ENCODE measurements around the gene GNG8. TPM values are rescaled to one million over a fixed set of nuclear protein-coding genes. Genes with fewer than 3 reads are reported as not detected.

The GNG8 gene
- total and polyA plus RNA-seq, 8 donors = not detected

DNA sequence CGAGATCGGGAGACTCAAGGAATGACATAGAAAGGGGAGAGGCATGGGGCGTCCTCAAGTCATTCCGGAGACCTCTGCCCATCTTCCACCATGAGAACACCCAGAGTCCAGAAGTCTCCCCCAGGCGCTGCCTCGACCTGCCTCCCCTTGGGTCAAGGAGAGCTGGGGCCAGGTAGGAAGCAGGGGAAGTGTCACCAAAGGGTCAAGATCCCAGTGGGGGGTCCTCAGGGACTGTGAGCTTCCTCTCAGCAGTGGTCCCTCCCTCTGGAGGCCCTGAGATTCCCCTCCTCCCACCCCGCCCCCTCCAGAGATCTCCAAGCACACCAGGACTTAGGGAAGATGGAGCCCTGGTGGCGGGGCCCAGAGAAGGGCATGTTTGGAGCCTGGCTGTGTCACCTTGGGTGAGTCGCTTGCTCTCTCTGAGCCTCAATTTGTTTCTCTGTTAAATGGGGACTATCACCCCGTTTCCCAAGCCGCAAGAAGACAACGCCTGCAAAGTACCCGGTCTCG lies 24.1 kb upstream of the GNG8 start:
- Histone ChIP-seq H3K27ac (peak overlapping the region; percentile 53 to 90 (median 77)), H3K9me3 (no peaks in the 10 kb centered on the region), H3K4me1 (peaks cover 27 to 42% (median 36%) of the 10 kb centered on the region in 4 donors), H3K27me3 (peaks cover 0 to 32% (median 23%) of the 10 kb centered on the region in 3 donors), H3K36me3 (no peaks in the 10 kb centered on the region), H3K4me3 (peak overlapping the region; percentile 57 to 70 (median 64))
- intact Hi-C loops (cut with DNase I; ENCODE audit: low total_unique reads) = loop anchor here (5.0 kb wide), 1 partner anchor 48 kb away; no protein-coding TSS in a partner anchor
- 2 to 5% (median 4%) methylated on average over 11 to 14 of the region's 14 CpGs for WGBS, 5 donors
- peak in 1 of 2 donors; percentile 85 for DNase-seq
- TF ChIP-seq, protein P1, sequence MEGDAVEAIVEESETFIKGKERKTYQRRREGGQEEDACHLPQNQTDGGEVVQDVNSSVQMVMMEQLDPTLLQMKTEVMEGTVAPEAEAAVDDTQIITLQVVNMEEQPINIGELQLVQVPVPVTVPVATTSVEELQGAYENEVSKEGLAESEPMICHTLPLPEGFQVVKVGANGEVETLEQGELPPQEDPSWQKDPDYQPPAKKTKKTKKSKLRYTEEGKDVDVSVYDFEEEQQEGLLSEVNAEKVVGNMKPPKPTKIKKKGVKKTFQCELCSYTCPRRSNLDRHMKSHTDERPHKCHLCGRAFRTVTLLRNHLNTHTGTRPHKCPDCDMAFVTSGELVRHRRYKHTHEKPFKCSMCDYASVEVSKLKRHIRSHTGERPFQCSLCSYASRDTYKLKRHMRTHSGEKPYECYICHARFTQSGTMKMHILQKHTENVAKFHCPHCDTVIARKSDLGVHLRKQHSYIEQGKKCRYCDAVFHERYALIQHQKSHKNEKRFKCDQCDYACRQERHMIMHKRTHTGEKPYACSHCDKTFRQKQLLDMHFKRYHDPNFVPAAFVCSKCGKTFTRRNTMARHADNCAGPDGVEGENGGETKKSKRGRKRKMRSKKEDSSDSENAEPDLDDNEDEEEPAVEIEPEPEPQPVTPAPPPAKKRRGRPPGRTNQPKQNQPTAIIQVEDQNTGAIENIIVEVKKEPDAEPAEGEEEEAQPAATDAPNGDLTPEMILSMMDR (IDR thresholded peaks at IDR 0.05) = no peak
- TF ChIP-seq EP300 (IDR thresholded peaks at IDR 0.05) = no peak
- no peak for TF ChIP-seq POLR2A (IDR thresholded peaks at IDR 0.05)
- TF ChIP-seq POLR2AphosphoS5 (IDR thresholded peaks at IDR 0.05) = no peak

DNA sequence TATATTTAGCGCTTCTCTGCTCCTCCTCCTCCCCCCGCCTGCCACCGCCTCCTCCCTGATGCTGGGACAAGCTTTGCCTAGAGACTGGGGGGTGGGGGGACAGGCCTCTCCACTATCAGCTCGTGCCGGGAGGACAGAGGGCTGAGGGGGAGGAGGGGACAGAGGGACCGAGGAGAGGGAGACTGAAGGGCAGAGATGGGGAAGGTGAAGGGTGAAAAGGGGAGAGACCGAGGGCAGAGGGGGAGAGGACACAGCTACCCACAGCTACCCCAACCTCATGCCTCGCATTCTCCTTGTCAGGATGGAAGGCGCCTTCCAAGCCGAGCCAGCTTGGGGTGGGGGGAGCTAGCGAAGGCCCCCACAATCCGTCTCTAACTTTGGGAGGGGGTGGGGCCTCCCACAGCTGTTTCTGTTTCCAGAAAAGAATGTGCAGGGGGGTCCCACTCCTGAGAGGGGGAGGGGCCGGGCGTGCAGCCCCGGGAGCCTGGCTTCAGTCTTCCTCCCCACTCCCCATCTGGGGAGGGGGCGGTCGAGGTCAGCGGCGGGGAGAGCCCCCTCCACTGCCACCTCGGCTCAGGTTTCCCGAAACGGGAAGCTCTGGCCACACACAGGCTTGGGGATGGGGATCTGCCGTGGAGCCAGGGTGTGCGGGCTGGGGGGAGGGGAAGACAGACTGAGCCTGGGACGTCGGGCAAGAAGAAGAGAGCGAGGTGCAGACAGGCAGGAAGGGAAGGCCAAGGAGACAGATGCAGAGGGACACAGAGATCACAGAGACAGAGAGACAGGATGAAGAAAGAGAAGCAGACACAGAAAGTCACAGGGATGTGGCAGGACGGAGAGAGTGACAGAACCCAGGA lies 23.4 kb upstream of the GNG8 start:
- intact Hi-C loops (cut with DNase I; ENCODE audit: low total_unique reads) = loop anchor here (5.0 kb wide), 1 partner anchor 47 kb away; no protein-coding TSS in a partner anchor
- Histone ChIP-seq H3K36me3 (no peaks in the 10 kb centered on the region), H3K27me3 (peaks cover 0 to 37% (median 23%) of the 10 kb centered on the region in 3 donors), H3K27ac (peak overlapping the region; percentile 16 to 90 (median 77)), H3K9me3 (no peaks in the 10 kb centered on the region), H3K4me1 (peaks cover 27 to 48% (median 38%) of the 10 kb centered on the region in 4 donors), H3K4me3 (peak overlapping the region; percentile 57 to 70 (median 64))
- TF ChIP-seq, protein P1 (IDR thresholded peaks at IDR 0.05) = no peak
- TF ChIP-seq POLR2AphosphoS5 (IDR thresholded peaks at IDR 0.05) (no peak), POLR2A (IDR thresholded peaks at IDR 0.05) (no peak), EP300 (IDR thresholded peaks at IDR 0.05) (no peak)
- WGBS, 5 donors = 1 to 4% (median 3%) methylated on average over 24 to 28 of the region's 28 CpGs
- DNase-seq = peak in 1 of 2 donors; percentile 80

DNA sequence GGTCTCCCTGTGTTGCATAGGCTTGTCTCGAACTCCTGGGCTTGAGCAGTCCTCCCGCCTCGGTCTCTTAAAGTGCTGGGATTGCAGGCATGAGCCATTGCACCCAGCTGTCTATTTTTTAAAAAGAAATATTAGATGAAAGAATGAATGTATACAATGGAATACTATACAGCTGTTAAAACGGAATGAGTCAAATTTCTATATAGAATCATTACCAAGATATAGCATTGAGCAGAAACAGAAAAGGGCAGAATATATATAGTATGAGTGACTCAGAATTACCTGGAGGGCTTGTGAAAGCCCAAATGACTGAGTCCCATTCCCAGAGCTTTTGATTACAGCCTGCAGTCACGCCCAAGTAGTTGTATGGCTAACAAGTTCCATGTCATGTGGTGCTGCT lies 20.5 kb upstream of the GNG8 start:
- H3K9me3 ChIP-seq = no peaks in the 10 kb centered on the region
- intact Hi-C loops (cut with DNase I; ENCODE audit: low total_unique reads) = no loop called here
- TF ChIP-seq POLR2AphosphoS5 (IDR thresholded peaks at IDR 0.05) = no peak
- no peak for TF ChIP-seq EP300 (IDR thresholded peaks at IDR 0.05)
- no peak for DNase-seq
- H3K4me3 ChIP-seq = no peak overlapping the region
- peaks cover 0 to 7% (median 0%) of the 10 kb centered on the region in 4 donors for H3K36me3 ChIP-seq
- H3K27me3 ChIP-seq = peaks cover 0 to 62% (median 27%) of the 10 kb centered on the region in 3 donors
- H3K4me1 ChIP-seq = peaks cover 22 to 56% (median 37%) of the 10 kb centered on the region in 4 donors
- WGBS, 5 donors = 87 to 95% (median 92%) methylated on average over 5 of the region's 5 CpGs
- H3K27ac ChIP-seq = peak overlapping the region in 1 of 5 donors; percentile 43

DNA sequence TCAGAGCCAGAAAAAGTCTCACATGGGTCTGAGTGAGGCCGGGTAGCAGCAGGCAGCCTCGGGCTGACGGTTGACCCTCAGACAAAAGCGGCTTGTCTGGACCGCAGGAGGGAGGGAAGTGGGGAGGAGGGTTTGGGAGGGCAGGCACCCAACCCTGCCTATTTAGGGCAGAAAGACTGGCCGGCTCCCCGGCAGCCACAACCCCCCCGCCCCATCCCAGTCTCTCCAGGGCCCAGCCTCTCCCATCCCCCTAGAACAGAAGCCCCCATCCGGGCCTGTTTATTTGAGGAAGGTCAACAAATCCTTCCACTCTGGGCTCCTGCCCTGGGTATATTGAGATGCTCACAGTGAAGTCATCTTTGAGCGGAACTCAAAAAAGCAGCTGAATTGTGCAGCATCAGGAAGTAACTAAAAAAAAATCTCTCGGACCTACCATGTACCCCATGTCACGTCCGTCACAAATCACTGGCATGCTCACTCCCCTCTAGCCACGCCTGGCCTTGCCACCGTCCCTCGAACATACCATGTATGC lies 18.7 kb upstream of the GNG8 start:
- no peak overlapping the region for H3K4me3 ChIP-seq
- H3K9me3 ChIP-seq = no peaks in the 10 kb centered on the region
- no peak for TF ChIP-seq POLR2A (IDR thresholded peaks at IDR 0.05)
- peaks cover 0 to 70% (median 27%) of the 10 kb centered on the region in 3 donors for H3K27me3 ChIP-seq
- peaks cover 0 to 10% (median 0%) of the 10 kb centered on the region in 4 donors for H3K36me3 ChIP-seq
- intact Hi-C loops (cut with DNase I; ENCODE audit: low total_unique reads) = no loop called here
- peak overlapping the region in 4 of 5 donors; percentile 60 to 76 (median 72) for H3K27ac ChIP-seq
- peak in 1 of 2 donors; percentile 84 for DNase-seq
- peaks cover 7 to 41% (median 25%) of the 10 kb centered on the region in 4 donors for H3K4me1 ChIP-seq
- WGBS, 5 donors = 24 to 33% (median 30%) methylated on average over 13 to 16 of the region's 16 CpGs

DNA sequence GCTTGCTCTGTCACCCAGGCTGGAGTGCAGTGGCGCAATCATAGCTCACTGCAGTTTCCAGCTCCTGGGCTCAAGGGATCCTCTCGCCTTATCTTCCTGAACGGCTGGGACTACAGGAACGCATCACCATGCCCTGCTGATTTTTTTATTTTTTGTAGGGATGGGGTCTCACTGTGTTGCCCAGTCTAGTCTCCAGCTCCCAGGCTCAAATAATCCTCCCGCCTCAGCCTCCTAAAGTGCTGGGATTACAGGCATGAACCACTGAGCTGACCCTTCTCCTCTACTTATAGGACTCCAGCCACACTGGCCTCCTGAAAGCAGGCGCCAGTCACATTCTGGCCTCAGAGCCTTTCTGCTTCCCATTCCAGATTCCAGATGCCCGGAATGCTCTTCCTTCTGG lies 14.4 kb upstream of the GNG8 start:
- H3K4me1 ChIP-seq = peaks cover 0 to 31% (median 10%) of the 10 kb centered on the region in 4 donors
- intact Hi-C loops (cut with DNase I; ENCODE audit: low total_unique reads) = no loop called here
- 82 to 87% (median 84%) methylated on average over 7 of the region's 7 CpGs for WGBS, 5 donors
- H3K27ac ChIP-seq = no peak overlapping the region
- H3K4me3 ChIP-seq = no peak overlapping the region
- H3K36me3 ChIP-seq = peaks cover 0 to 21% (median 5%) of the 10 kb centered on the region in 4 donors
- H3K9me3 ChIP-seq = peaks cover 0 to 14% (median 3%) of the 10 kb centered on the region in 4 donors
- DNase-seq = no peak
- H3K27me3 ChIP-seq = peaks cover 0 to 83% (median 33%) of the 10 kb centered on the region in 3 donors
- no peak for TF ChIP-seq POLR2AphosphoS5 (IDR thresholded peaks at IDR 0.05)
- no peak for TF ChIP-seq EP300 (IDR thresholded peaks at IDR 0.05)
- TF ChIP-seq, protein P1 (IDR thresholded peaks at IDR 0.05) = no peak
- no peak for TF ChIP-seq POLR2A (IDR thresholded peaks at IDR 0.05)
